CD4-positive, alpha-beta T cell treated with Interleukin-12 subunit alpha and Interleukin-12 subunit beta, for 1 hour (primary cell): ENCODE results near the gene USP40.

Experiments
- DNase-seq: peaks from one replicate; pipeline ENCODE4 v3.0.0-alpha.2; 2020

The USP40 gene

DNA sequence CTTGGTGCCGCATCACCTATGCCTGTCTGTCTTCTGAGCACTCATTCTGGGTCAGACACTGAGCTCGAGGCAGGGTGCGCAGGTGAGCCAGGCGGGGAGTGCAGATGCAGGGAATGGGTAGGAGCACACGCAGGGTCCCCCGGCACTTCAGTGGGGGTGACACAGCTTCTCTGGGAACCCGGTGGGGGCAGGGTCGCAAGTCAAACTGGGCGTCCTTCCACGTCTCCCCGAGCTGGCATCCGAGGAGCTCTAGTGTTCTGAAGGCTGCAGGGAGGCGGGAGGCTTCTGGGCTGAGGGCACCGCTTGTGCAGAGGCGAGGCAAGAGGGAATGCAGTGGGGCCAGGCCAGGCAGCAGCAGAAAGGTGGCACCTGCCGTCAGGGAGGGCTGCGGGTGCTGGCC lies 126.3 kb downstream of the USP40 start:
- no peak for DNase-seq

DNA sequence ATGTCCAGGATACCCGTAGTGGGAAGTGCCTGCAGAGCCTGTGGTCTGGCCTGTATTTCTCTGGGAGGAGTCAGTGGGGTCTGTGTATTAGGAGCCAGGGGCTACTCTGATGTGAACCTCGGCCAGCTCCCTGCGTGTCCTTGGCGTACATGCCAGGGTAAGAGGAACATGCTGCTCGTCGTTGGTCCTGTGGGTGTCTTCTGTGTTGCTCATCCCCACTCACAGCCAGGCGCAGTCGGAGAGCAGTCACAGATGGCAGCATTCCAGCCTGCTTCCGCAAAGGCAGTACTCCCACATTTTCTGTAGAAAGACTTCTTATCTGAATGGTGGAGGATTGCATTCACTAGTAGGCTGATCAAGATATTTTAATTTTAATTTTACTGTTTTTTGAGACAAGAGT lies 127.4 kb downstream of the USP40 start:
- DNase-seq, result no peak

DNA sequence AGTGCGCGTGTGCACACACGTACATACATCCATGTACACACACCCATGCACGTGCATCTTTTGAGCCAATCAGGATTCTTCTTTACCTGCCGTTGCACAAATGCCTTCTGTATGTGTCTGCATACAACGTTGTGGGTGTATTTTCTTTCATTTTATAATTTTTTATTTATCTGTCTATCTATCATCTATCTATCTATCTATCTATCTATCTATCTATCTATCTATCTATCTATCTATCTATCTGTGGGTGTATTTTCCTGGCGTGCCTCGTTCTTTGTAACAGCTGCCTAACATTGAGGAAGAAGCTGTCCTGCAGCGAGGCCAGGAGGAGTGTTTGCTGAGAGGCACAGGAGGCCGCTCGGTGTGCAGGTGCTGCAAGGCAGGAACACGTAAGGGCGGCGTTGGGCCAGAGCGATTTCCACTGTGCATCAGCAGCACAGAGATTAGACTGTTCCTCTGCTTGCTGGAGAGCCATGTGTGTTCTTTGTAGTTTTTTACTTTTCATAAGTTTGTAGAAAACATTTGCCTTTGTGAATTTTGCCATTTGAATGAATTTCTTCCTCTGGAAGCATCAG lies 127.9 kb downstream of the USP40 start:
- DNase-seq, result no peak

DNA sequence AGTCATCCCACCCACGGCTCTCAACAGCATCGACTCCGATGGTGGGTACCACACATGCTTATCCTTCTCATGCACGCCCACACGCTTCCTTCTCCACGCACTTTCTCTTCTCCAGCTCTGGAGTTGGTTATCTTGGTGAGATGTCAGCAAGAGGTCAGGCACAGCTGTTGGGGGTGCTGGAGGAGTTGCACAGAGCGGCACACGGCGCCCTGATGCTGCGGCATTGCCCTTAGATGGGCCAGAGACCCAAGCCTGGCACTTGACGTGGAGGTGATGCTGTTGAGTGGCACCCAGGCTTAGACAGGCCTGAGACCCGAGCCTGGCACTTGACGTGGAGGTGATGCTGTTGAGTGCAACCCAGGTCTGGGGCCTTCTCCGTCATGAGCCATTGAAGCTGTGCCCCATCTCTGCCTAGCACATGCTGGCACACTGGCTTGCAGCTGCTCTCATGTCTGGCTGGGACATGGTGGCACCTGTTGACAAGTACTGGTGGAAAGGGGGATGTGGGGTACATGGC lies 129.1 kb downstream of the USP40 start:
- no peak for DNase-seq

DNA sequence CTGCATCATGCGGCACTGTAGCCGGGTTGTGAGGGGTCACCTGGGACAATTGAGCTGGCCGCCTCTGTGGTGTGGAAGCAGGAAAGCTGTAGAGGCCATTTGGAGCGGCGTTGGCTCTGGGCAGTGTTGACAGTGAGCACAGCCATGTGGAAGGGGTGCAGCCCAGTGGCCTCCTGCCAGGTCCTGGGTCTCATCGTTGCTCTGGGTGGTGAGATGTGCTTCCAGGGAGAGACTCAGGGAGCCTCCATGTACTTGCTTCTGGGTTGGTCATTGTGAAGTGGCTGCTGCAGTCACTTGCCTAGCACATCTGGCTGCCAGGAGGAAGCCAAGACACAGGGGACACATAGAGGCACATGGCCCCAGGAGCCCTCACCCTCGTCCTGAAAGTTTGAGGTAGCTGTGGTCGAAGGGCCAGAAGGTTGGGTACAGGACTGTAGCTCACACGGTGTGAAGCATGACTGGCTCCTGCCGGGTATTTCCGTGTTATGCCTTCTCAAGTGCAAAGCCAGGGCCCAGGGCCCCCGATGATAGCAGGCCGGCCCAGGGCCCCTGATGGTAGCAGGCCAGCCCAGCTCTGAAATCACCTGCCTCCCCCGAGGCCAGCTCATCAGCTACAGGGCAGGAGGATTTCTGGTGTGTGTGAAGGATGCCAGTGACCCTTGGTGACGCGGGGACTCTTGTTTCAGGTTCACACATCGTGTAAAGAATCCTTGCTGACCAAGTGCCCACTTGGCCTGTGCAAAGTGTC lies 129.7 kb downstream of the USP40 start:
- no peak for DNase-seq

DNA sequence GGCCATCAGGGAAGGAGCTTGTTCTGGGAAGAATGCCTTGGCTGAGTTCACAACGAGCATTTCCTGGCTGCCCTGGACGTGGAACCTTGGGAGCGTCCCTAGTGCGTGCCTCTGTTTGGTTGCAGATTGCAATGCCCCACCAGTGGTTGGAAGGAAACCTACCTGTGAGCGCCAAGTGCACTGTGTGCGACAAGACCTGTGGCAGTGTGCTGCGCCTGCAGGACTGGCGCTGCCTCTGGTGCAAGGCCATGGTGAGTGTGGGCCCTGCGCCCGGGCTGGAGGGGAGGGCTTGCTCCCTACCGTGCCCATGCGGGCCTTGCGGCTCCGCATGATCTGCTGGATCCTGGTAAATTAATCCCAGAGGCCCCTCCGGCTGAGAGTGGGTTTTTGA lies 130.4 kb downstream of the USP40 start:
- no peak for DNase-seq

DNA sequence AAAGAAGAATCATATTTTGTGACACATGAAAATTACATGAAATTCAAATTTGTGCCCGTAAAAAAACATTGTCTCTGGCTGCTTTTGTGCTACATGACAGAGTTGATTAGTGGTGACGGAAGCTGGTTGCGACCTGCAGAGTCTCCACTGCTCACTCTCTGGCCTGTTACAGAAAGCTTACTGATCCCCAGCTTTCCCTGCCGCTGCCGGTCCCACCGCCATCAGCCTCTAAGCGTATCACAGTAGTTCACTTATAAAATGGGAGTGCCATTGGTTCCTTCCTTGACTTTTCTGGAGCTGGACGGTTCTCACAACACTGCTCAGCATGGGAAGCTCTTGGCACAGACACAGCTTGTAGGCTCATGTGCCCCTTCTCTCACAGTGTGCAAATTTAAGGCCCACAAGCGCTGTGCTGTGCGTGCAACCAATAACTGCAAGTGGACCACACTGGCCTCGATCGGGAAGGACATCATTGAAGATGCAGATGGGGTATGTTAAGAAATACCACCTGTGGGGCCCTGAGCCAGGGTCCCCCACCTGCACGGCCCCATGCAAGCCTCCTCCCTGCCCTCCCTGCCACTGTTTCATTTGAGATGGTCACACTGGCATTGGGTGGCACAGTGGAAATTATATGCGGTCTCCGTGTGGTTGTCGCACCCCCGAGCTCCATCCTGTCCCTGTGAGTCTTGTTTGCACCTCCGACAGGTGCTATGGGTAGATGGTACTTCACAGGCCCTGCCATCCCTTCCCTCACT lies 131.0 kb downstream of the USP40 start:
- no peak for DNase-seq

DNA sequence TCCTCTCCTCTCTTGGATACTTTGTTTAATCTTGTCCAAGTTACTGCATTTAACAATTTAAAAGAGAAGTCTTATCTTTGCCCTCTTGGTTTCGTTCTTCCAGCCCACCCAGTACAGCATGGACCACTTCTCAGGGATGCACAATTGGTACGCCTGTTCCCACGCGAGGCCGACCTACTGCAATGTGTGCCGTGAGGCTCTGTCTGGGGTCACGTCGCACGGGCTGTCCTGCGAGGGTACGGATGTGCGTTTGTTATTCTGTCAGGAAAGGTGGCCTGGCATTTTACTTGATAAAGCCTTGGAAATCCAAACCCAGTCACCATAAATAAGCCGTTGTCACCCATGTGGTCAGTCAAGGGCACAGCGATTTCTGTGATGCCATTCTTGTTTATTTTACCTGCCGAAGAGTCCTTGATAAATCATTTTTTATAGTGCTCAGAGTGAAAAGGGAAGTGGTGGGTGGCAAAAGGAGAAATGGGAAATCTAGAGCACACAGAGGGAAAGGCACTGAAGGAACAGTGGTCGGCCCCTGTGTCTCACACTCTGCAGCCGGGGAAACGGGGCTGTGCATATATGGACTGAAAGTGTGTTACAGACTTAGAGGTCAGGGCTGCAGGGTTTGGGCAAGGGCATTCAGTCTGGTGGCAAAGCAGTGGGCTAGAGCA lies 131.8 kb downstream of the USP40 start:
- no peak for DNase-seq

DNA sequence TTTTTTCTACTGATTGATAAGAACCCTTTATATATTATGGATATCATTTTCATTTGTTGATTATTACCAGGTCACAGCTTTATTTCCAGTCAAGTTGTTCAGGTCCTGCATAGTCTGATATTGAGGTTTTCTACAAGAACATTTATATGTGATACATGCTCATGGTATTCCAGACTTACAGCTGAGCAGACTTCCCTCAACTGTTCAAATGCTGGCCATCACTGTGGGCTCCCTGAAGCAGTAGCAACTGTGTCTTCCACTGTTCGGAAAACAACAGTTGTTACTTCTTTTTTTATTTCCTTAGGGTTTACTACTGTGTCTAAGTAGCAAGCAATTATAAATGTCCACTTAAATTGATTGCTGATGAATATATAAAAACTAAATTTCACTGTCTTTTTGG lies 132.8 kb downstream of the USP40 start:
- DNase-seq, result no peak

DNA sequence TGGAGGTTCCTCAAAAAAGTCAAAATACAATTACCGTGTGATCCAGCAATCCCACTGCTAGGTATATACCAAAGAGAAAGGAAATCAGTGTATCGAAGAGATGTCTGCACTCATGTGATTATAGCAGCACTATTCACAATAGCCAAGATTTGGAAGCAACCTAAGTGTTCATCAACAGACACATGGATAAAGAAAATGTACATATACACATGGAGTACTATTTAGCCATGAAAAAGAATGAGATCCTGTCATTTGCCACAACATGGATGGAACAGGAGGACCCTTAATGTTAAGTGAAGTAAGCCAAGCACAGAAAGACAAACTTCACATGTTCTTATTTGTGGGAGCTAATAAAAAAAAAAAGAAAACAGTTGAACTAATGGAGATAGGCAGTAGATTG lies 133.6 kb downstream of the USP40 start:
- DNase-seq, result no peak

DNA sequence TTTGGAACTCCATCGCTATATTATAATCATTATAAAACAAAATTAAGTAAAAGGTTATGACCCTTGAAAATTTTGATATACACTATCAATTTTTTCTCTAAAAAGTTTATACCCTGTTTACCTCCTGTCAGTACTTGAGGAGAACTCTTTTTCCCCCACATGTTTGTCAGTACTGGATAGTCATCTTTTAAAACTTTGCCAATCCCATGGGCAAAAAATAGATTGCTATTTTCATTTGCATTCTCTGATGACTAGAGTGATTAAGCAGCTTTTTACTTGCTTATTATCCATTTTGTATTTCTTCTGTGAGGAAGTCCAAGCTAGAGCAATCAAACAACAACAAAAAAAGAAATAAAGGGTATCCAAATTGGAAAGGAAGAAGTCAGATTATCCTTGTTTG lies 135.9 kb downstream of the USP40 start:
- DNase-seq, result no peak

DNA sequence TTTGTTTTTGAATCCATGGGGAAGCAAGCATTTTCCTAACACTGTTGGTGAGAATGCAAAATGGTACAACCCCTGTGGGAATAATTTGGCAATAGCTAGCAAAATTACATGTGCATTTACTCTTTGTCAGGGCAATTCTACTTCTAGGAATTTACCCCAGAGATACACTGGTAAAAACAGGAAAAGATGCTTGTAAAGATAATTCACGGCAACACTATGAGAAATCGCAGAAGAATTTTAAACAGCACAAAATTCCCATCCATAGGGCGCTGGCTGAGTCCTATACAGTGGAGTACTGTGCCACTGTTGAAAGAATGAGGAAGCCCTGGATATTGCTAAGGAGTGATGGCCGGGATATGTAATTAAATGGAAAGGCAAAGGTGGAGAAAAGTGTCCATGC lies 136.5 kb downstream of the USP40 start:
- DNase-seq, result no peak

DNA sequence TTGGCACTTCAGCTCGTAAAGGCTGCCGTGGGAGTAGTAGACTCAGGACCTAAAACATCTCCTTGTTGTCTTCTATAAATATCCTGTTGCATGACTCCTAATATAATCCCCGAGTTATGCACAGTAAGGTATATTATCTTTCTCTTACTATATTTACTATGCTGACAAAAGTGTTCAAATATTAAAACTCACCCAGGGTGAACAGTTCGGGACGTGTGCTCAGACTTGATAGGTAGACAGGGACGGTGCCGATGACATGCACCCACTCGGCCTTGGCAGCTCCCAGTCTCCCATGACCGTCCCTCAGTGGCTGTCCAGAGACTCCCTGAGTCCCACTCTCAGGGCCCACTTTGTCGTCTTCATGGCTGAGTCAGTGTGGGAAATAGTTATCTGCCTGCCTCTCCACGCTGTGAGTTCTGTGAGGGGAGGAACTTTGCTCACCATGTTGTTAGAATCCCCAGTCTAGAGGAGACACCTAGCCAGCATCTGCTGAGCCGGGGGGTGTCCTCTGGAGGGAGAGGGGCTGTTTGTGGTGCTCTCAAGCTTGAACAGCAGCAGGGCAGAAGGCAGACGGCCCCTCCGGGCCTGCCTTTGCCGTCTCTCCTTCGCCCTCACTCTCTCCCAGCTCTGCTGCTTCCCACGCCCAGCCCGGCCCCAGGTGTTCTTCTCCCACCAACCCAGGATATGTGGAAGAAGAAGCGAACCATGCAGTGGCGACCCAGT lies 137.2 kb downstream of the USP40 start:
- no peak for DNase-seq

DNA sequence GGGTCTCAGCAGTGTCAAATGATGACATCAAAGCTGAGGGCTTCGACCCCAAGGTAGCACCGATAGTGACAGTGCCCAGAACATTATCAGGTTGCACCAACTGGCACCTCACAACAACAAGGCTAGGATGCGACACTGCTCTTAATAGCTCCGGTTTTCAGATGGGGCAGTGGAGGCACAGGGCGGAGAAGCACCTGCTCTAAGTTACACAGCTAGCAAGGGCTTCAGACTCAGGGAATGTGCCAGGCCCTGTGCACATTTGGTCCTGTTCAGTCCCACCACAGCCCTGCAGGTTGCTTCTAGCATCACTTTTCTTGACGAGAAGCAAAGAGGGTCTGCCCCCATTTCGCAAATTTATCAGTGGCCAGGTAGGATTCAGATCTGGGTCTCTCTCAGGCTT lies 138.1 kb downstream of the USP40 start:
- DNase-seq, result no peak

DNA sequence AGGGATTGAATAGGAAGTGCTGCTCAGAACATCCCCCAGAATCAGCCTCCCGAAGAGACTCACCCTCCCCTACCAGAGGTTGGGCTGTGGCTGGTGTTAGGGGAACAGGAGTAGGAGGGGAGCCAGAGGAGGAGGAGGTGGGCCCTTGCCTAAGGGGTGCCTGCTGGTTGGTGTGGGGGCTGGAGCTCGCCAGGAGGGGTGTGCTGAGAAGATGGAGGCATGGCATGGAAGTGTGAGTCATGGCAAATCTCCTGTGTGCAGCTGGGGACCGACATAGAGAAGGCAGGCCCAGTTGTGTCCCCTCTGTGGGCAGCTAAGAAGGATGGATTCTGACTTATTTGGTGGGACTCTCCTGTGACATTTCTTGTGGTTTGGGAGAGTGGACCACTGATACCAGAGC lies 138.6 kb downstream of the USP40 start:
- no peak for DNase-seq

DNA sequence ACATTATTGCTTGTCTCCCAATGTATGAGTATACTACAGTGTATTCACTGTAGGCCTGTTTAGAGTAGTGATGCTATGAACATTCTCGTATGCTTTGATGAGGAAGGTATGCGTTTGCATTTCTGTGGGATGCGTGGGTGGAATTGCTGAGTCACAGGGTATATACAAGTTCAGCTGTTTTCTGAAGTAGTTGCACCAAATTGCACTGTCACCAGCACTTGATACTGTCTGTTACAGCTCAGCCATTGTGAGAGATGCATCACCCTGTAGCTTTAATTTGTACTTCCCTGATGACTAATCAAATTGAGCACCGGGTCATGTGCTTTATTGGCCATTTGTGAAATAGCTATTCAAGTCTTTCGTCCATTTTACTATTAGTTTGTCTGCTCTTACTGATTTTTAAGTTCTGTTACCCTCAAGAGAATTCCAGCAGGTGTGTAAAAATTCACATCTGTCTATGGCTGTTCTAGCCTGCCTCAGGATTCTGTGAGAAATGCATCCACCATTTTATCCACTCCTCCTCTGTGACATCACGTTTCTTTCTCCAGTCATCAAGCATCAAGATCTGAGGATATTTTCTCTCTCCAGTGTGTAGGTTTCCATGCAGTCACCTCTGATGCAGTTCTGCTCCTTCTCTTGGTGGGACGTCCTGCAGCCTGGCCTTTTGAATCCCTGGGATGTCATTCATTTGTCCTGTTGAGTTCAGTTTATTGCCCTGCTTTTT lies 139.8 kb downstream of the USP40 start:
- DNase-seq, result no peak
